ENCODE measurements around the gene RSPO1.

RSPO1 gene

GRCh38 chr1:37656881-37657280 lies 22.2 kb upstream of the RSPO1 start:
- DNase-seq (ENCODE audit: low read depth): no peak

DNA sequence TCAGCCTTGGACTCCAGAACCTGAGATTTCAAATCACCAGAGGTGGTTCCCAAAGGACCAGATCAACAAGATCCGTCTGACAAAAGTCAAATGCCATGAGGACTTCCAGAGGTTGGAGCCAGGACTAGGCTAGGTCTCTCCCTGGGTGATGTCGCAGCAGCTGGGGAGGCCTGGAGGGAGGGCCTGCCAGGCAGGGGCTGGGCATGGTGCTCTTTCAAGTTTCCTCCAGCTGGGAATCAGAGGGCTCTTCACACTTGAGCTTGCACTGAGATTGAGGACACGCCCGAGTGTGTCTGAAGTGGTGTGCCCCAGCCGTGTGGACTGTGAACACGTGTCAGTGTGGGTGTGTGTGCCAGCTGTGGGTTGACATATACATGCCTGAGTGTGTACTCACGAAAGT lies 21.3 kb upstream of the RSPO1 start:
- no peak for DNase-seq (ENCODE audit: low read depth)

GRCh38 chr1:37655274-37655673 lies 20.6 kb upstream of the RSPO1 start:
- DNase-seq (ENCODE audit: low read depth): no peak

- no peak for DNase-seq (ENCODE audit: low read depth)
Observed at GRCh38 chr1:37653906-37654305, 19.2 kb upstream of the RSPO1 start.

DNA sequence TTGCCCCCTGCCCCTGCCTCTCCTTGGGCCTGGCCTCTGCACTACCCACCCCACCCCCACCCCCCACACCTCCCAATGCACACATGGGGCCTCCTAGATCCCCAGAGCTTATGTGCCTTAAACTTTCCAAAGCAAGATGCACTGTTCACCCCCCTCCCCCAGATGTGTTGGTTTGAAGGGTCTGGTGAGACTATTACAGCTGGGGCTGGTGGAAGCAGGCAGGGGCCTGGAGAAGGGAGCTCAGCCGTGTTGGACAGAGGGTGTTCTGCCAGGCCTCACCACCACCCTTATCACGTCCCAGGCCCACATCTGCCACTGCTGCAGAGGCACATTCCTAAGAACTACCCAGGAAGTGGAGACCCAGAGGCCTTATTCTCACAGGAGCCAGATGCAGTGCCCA lies 18.3 kb upstream of the RSPO1 start:
- DNase-seq (ENCODE audit: low read depth): no peak

GRCh38 chr1:37651803-37652202 lies 17.1 kb upstream of the RSPO1 start:
- DNase-seq (ENCODE audit: low read depth): no peak

DNA sequence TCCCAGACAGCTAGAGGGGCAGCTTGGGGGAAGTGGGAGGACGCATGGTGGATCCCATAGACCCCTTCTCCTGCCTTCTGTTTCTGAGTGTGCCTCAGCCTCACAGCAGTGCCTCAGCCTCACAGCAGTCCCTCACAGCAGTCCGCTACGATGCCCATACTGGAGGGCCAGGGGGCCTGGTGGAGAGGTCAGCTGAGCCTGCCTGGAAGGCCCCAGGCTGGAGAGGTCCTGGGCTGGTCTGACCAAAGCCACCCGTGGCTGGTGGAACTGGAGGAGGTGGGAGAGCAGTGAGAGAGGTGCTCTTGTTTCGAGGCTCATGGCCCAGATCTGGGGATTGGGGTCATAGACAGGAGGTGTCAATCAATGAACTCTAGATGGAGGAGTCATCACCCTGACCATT lies 16.0 kb upstream of the RSPO1 start:
- no peak for DNase-seq (ENCODE audit: low read depth)

DNA sequence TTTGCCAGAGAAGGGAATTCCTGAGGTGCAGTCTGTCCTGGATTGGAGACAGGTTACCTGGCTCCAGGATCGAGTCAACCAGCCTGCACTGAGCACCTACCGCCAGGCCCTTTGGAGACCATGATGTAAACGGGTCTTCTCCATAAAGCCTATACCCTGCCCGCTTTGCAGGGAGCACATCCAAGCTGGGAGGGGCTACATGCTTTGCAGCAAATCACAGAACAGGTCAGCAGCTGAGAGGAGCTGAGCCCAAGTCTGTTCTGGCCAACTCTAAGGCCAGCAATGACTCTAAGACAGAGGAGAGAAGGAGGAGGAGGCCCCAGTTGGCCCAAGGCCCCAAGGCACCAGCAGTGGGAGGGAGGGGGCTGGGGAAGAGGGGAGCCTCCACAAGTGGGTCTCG lies 15.5 kb upstream of the RSPO1 start:
- DNase-seq (ENCODE audit: low read depth): no peak

GRCh38 chr1:37647281-37647680 lies 12.6 kb upstream of the RSPO1 start:
- DNase-seq (ENCODE audit: low read depth): no peak

GRCh38 chr1:37641059-37641458 lies 6.4 kb upstream of the RSPO1 start:
- no peak for DNase-seq (ENCODE audit: low read depth)

DNA sequence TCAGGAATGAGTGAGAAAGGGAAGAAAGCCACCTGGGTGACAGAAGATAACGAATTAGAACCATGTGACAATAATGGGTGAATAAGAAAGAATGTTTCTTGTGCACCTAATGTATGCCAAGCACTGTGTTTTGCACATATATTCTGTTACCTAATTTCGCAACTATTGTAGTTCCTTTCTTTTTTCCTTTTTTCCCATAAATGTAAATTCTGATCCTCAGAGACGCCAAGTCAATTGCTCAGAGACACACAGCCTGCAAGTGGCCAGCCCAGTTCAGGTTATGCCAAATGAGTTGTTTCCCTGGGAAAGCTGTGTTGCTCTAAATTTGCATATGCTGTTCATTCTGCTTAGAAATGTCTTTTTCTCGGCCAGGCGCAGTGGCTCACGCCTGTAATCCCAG lies 1.7 kb upstream of the RSPO1 start:
- no peak for DNase-seq (ENCODE audit: low read depth)

GRCh38 chr1:37634992-37635902 lies 555 bp upstream of the RSPO1 start:
- DNase-seq (ENCODE audit: low read depth): no peak

DNA sequence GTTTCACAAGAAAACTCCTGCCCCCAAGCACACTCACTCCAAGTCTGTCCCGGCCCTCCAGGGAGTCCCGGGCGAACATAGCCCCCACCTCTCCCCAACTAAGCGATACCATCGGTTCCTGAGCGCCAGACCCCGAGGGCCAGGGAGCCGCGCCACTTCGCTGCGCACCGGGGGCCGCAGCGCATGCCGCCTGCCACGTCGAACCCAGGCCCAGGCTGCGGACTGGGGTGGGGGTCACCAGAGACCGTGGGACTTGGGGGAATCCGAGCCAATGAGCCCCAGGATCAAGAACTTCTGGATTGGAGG lies 801 bp downstream of the RSPO1 start:
- no peak for DNase-seq (ENCODE audit: low read depth)

DNA sequence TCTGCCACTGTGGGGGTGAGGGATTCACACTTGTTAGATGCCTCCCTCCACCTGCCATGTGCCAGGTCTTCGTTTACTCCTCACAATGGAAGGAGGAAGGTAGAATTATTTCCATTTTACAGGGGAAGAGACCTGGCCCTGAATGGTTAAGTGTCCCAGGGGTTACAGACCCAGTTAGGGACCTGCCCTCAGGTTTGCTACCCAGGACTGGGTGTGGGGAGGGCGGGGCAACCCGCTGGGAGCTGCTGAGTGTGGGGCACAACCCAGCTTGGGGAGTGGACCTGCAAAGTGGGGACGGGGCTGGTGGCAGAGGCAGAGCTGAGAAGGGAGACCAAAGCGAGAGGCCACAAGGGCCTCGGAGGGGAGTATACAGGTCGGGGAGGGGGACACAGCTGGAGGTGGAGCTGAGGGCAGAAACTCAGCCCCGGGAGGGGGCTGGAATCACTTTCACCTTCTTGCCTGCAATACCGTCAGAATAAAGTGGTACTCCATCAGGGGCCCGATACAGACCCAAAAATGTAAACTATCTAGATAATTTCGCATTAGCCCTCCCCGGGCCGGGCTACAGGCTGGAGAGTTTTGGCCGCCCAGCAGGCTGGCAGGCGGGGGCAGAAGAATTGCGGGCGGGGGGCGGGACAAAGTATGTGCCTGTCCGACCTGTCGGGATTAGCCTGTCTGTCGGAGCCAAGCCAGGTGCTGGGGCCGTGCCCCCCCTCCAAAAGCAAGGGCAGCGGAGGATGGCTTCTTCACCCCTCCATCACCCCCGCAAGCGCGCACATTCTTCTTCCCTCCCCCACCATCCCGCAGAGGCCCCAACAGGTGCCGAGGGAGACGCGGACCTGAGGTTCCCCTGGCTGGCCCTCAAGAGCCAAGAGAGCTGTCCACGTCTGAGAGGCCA lies 1.4 kb downstream of the RSPO1 start:
- no peak for DNase-seq (ENCODE audit: low read depth)

- no peak for DNase-seq (ENCODE audit: low read depth)
Observed at GRCh38 chr1:37631036-37631435, 3.7 kb downstream of the RSPO1 start.

DNA sequence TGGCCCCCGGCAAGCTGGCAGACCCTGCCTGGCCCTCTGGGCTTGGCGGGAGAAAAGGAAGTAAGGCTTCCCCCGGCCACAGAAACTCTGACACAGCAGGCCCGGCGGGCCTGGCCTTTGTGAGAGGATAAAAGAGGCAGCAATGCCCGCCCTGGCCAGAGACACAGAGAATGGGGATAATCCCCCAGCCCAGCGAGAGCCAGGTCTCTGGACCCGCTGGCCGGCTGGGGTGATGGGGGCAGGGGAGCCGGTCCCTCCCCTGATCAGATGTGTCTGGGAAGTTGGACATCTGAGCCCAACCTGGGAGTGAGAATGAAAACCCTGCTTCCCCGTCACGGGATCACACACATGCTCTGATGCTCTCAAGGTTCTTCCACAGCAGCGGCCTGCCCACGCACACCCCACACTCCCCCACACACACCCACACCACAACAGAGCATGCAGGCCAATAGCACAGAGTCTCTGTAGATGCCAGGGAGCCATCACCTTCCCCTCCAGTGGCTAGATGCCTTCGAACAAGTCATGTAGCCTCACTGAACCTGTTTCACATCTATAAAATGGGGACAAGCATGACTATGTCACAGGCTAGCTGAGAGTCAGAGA lies 4.2 kb downstream of the RSPO1 start:
- DNase-seq (ENCODE audit: low read depth): no peak

DNA sequence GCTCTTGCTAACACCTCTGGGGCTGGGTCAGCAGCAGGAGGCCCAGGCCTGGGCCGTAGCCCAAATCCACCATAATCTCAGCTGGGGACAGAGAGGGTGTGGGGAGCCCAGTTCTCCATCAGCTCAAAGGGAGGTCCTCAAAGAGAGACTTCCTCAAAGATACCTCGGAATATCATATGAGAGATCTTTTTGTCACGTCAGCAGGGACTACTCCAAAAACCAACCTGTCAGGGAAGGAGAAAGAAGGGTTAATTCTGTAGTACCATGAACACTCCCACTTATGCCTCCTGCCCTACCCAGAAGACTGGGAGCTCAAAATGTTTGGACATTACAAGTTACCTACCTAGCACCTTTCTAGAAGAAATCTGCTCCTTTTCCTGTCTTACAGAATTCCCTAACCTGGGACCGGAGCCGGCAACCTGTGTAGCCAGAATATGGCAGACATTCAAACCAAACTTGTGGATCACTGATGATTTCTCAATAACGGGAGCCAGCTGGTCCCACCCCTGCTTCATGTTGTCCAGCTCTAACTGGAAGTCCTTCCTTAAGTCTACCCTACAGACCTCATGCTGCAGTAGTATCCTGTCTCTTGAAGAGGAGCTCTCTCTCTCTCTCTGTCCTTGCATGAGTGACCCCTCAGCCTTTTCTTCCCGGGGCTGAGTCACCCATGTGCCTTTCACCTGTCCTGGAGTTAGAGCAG lies 4.8 kb downstream of the RSPO1 start:
- DNase-seq (ENCODE audit: low read depth): no peak

DNA sequence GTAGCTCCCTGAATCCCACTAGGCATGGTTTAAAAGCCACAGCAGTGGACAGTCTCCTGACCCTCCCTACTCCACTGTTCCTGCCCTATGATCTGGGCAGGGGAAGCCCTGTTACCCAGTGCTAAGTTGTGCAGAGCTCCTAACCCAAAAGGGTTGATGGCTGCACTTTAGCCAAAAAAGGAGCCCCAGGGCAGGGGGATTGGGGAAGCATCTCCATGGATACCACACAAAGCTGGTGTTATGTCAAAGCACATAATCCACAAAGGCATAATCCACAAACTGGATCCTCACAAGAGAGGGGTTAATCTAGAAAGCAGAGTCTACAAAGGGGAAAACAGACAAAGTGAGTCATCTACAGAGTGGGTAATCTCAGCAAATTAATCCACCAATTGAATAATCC lies 5.7 kb downstream of the RSPO1 start:
- DNase-seq (ENCODE audit: low read depth): no peak

GRCh38 chr1:37628026-37628556 lies 6.6 kb downstream of the RSPO1 start:
- no peak for DNase-seq (ENCODE audit: low read depth)

- DNase-seq (ENCODE audit: low read depth): no peak
Observed at GRCh38 chr1:37622131-37622530, 12.6 kb downstream of the RSPO1 start.

DNA sequence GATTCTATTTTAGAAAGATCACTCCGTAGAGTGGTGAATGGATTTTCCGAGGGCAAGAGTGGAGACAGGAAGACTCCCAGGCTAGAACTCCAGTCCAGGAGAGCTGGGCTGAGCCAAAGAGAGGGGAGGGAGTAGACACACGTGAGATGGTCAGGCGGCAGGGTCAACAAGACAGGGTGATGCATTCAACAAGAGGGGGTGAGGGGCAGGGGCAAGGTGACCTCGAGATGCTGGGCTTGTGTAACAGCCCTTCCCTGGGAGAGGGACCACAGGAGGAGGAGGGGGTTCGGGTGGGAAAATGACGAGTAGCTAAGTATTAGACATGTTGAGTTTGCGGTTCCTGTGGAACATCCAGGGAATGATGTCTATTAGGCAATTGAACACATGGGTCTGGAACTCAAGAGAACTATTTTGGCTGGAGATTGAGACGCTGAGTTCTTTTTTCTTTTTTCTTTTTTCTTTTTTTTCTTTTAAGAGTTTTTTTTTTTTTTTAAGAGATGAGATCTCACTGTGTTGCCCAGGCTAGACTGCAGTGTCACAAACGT lies 13.3 kb downstream of the RSPO1 start:
- DNase-seq (ENCODE audit: low read depth): no peak

GRCh38 chr1:37620707-37621106 lies 14.0 kb downstream of the RSPO1 start:
- DNase-seq (ENCODE audit: low read depth): no peak

Measured in activated T-cell treated with anti-CD3 and anti-CD28 coated beads for 1 hour (primary cell).